Hepatocyte (in vitro differentiated cells): ENCODE data around the gene REXO1.

Experiments
- CTCF ChIP-seq: fragments of 200-600 bp; sonication (generic); IDR thresholded peaks from 2 replicates; pipeline ENCODE4 v1.5.1; 2016; ENCODE audit warnings: antibody characterized with exemption, mild to moderate bottlenecking; ENCODE audit not compliant: poor library complexity
- EZH2 ChIP-seq: fragments of 200-600 bp; sonication (generic); IDR thresholded peaks from 2 replicates; pipeline ENCODE4 v1.6.1; 2016; ENCODE audit warnings: antibody characterized with exemption, mild to moderate bottlenecking, borderline replicate concordance

DNA sequence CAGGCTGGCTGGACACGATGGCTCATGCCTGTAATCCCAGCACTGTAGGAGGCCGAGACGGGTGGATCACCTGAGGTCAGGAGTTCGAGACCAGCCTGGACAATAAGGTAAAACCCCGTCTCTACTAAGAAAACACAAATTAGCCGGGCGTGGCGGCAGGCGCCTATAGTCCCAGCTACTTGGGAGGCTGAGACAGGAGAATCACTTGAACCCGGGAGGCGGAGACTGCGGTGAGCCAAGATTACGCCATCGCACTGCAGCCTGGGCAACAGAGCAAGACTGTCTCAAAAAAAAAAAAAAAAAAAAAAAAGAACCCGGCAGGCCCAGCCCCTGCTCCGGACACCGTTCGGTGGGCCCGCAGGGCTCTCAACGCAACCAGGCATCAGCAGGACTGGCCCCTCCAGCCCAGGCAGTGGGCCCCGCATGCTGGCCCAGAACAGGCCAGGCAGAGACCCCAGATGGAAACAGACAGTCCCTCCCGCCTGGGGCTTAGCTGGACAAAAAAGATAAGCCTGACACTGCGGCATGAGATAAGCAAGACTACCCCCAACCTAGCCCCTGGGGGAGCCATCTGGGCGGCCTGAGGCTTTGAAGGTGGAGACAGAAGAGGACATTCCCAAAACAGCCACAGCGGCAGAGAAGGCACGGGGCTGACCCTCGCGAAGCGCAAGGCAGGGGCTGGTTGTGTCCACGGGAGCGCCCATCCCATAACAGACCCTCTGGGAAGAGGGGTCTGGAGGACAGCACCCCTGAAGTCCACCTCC lies 11.6 kb downstream of the REXO1 start:
- TF ChIP-seq EZH2: no peak
- TF ChIP-seq CTCF: no peak
